K562 (cell line): ENCODE results near the gene CNNM3. TPM values are rescaled to one million over a fixed set of nuclear protein-coding genes. Genes with fewer than 3 reads are reported as not detected.

Source experiments
- ATAC-seq: fragments of 200-7000 bp; cut with Tn5 transposase; 3 replicates; pipeline ENCODE4 v1.9.1; 2020; ENCODE audit warnings: moderate library complexity
- BruUV-seq: library from RNA; stranded (reverse); fragments of 400-500 nt; replicated peaks from 2 replicates; lab custom pipeline; 2021; lab: Mats Ljungman, UMichigan
- CTCF ChIA-PET: fragments of 300-600 bp; formaldehyde crosslinking; extraction: SDS; loops from one replicate; lab custom pipeline; 2021; ENCODE audit warnings: low intra/inter-chr PET ratio; lab: Yijun Ruan, JAX
- POLR2A ChIA-PET: fragments of 300-600, 350-650 bp; sonication (Branson Sonifier 250); formaldehyde crosslinking; extraction: SDS; loops from one replicate; lab custom pipeline; 2021; ENCODE audit warnings: antibody characterized with exemption, inconsistent platforms; lab: Yijun Ruan, JAX
- DNase-seq, 4 experiments: peaks; one replicate each; pipeline versions ENCODE4 v3.0.0 to v3.0.0-alpha.2; 2011 to 2018; ENCODE audit warnings: low spot score in 3 of 4, mixed read lengths in 3 of 4; ENCODE audit errors: extremely low read depth in 1 of 4
- FAIRE-seq: peaks from 2 replicates; lab custom pipeline; 2011; peaks lifted over from hg19 to GRCh38; lab: Jason Lieb, UNC
- H2AFZ ChIP-seq: 2 replicates; pipeline ENCODE4 v1.6.0; 2011; ENCODE audit warnings: low read depth, low read length, control low read depth, inconsistent platforms
- H3K27ac ChIP-seq: fragments of 200-600 bp; 3 replicates; pipeline ENCODE4 v1.8.0; 2011; ENCODE audit warnings: low read depth, mild to moderate bottlenecking, control low read depth, inconsistent platforms, low read length, moderate library complexity, mixed read lengths; ENCODE audit errors: extremely low read depth
- H3K27me3 ChIP-seq, 2 experiments: fragments of 300-600 bp in 1 of 2; 2 replicates in 1 of 2; 3 replicates in 1 of 2; pipeline versions ENCODE4 v1.6.0 to v1.8.0; 2011; ENCODE audit warnings: inconsistent platforms in 2 of 2, low read length in 2 of 2, mild to moderate bottlenecking in 1 of 2, mixed read lengths in 1 of 2, moderate library complexity in 1 of 2; ENCODE audit not compliant: control insufficient read depth in 2 of 2, insufficient read depth in 2 of 2
- H3K36me3 ChIP-seq: fragments of 300-600 bp; 3 replicates; pipeline ENCODE4 v1.8.0; 2011; ENCODE audit warnings: mild to moderate bottlenecking, low read length, inconsistent platforms; ENCODE audit not compliant: control insufficient read depth, insufficient read depth
- H3K4me1 ChIP-seq, 2 experiments: fragments of 200-600 bp in 1 of 2; replicated peaks in 1 of 2; 2 replicates in 1 of 2; 3 replicates in 1 of 2; pipeline versions ENCODE4 v1.5.1 to v1.8.0; 2011; ENCODE audit warnings: inconsistent platforms in 2 of 2, low read length in 2 of 2, mild to moderate bottlenecking in 1 of 2, mixed read lengths in 1 of 2, moderate library complexity in 1 of 2; ENCODE audit not compliant: control insufficient read depth in 2 of 2, insufficient read depth in 2 of 2
- H3K4me2 ChIP-seq: 2 replicates; pipeline ENCODE4 v1.6.1; 2011; ENCODE audit warnings: low read length, control low read depth, inconsistent platforms, mixed read lengths; ENCODE audit not compliant: insufficient read depth
- H3K4me3 ChIP-seq: fragments of 200-600 bp; sonication (generic), shearing (Covaris generic); 2 replicates; pipeline ENCODE4 v1.5.1; 2016; ENCODE audit warnings: control low read depth, inconsistent platforms
- H3K79me2 ChIP-seq: fragments of 200-600 bp; 3 replicates; pipeline ENCODE4 v1.8.0; 2011; ENCODE audit warnings: low read length, inconsistent platforms; ENCODE audit not compliant: control insufficient read depth, insufficient read depth
- H3K9ac ChIP-seq, 2 experiments: 2 replicates each; pipeline versions ENCODE4 v1.6.0 to v1.6.1; 2011; ENCODE audit warnings: low read depth in 2 of 2, low read length in 2 of 2, control low read depth in 1 of 2, inconsistent platforms in 1 of 2, mild to moderate bottlenecking in 1 of 2, mixed read lengths in 1 of 2; ENCODE audit not compliant: insufficient read depth in 1 of 2
- H3K9me1 ChIP-seq: one replicate; pipeline ENCODE4 v1.6.0; 2011; ENCODE audit warnings: inconsistent platforms, mild to moderate bottlenecking, low read length, moderate library complexity; ENCODE audit not compliant: control insufficient read depth, insufficient read depth
- H3K9me3 ChIP-seq: replicated peaks from 2 replicates; pipeline ENCODE4 v1.5.1; 2011; ENCODE audit warnings: low read depth, low read length, inconsistent platforms; ENCODE audit not compliant: control insufficient read depth, insufficient read depth
- H4K20me1 ChIP-seq: replicated peaks from 2 replicates; pipeline ENCODE4 v1.6.1; 2011; ENCODE audit warnings: low read length, inconsistent platforms, mixed read lengths; ENCODE audit not compliant: control insufficient read depth, insufficient read depth
- CBFA2T2 ChIP-seq: fragments of 450-650 bp; conservative IDR thresholded peaks from 2 replicates; pipeline ENCODE4 v1.6.1; 2017; ENCODE audit warnings: mild to moderate bottlenecking
- CBFA2T3 ChIP-seq: fragments of 450-650 bp; IDR thresholded peaks from 2 replicates; pipeline ENCODE4 v1.6.1; 2017
- EGR1 ChIP-seq: fragments of 450-650 bp; conservative IDR thresholded peaks from 2 replicates; pipeline ENCODE4 v1.6.1; 2017; ENCODE audit warnings: mild to moderate bottlenecking
- KDM5B ChIP-seq: fragments of 200-600 bp; sonication (generic); IDR thresholded peaks from 2 replicates; pipeline ENCODE4 v1.6.1; 2012; ENCODE audit warnings: low read depth, mild to moderate bottlenecking, moderate library complexity, low read length, control low read depth, inconsistent platforms; ENCODE audit not compliant: insufficient replicate concordance
- POLR2AphosphoS5 ChIP-seq: IDR thresholded peaks from 2 replicates; pipeline ENCODE4 v1.6.1; 2011; ENCODE audit warnings: mild to moderate bottlenecking, low read depth, low read length, moderate library complexity; ENCODE audit not compliant: control insufficient read depth, insufficient read depth
- POLR2G ChIP-seq: fragments of 200-400 bp; formaldehyde crosslinking; IDR thresholded peaks from 2 replicates; pipeline ENCODE4 v1.6.1; 2017; ENCODE audit warnings: low read depth, mild to moderate bottlenecking, antibody characterized with exemption, low read length, moderate library complexity
- TCF7L2 ChIP-seq: fragments of 150-350 bp; IDR thresholded peaks from 2 replicates; pipeline ENCODE4 v1.6.1; 2016; ENCODE audit warnings: low read depth, mild to moderate bottlenecking, low read length, moderate library complexity
- ZNF12 ChIP-seq: sonication (generic); formaldehyde crosslinking; IDR thresholded peaks from 2 replicates; pipeline ENCODE4 v1.4.0; 2020; ENCODE audit warnings: mild to moderate bottlenecking, missing genetic modification reagents
- WGBS: fragments of 100-300 bp; shearing (Covaris generic); methylation state at CpG from one replicate; pipeline ENCODE4 v1.1.6; 2016; ENCODE audit warnings: low coverage, mixed read lengths; ENCODE audit not compliant: insufficient coverage; ENCODE audit errors: missing lambda C conversion rate; 5-methylcytosine and 5-hydroxymethylcytosine counted together
- in situ Hi-C: fragments of 300-500 bp; cut with MboI; formaldehyde crosslinking; loops from 4 replicates; pipeline ENCODE4 v1.15.0; 2018; ENCODE audit warnings: inconsistent platforms, mixed read lengths
- intact Hi-C: fragments of 100-400 bp; cut with micrococcal nuclease; formaldehyde crosslinking; loops from 2 replicates; pipeline ENCODE4 v1.14.2; 2022
- polyA plus RNA-seq, 8 experiments: library from polyadenylated mRNA; depleted of rRNA in 4 of 8; stranded (reverse) in 5 of 8; unstranded in 3 of 8; fragments of >200 nt; fragmentation: Nextera tagmentation in 2 of 8; fragmentation: Illumina TruSeq in 1 of 8; extraction: Ambion mirVana in 2 of 8; extraction: Trizol in 1 of 8; gene quantifications; 2 replicates each; pipeline versions ENCODE4 v1.2.1 to v1.2.3, GENCODE V29; 2011 to 2014; ENCODE audit warnings: inconsistent platforms in 1 of 8, missing spikeins in 1 of 8
- total RNA-seq, 7 experiments: library from RNA; depleted of rRNA in 6 of 7; stranded (reverse); fragments of >200 nt in 6 of 7; fragmentation: Illumina TruSeq in 2 of 7; extraction: Trizol in 2 of 7; gene quantifications; 2 replicates each; pipeline versions ENCODE4 v1.2.1 to v1.2.3, GENCODE V29; 2011 to 2021; ENCODE audit warnings: low replicate concordance in 1 of 7
- TF ChIP-seq, protein P1 (sequence below): sonication (generic); formaldehyde crosslinking; IDR thresholded peaks from 2 replicates; pipeline ENCODE4 v1.8.1; 2023; ENCODE audit warnings: mild to moderate bottlenecking, missing genetic modification reagents

The CNNM3 gene
- total and polyA plus RNA-seq, 9 of the 15 experiments (the other 6 are each of a cell fraction or from before 2014, with no cell fraction given) = 1.4 to 16.9 (median 6.5) TPM

GRCh38 chr2:96837575-96837974 is 21.5 kb downstream of the CNNM3 start:
- peak; percentile 77 for FAIRE-seq
- in situ Hi-C loops = no loop called here
- intact Hi-C loops = no loop called here

More at GRCh38 chr2:96837575-96837974, 21.5 kb downstream of the CNNM3 start:
- Histone ChIP-seq H3K27me3 (no peaks in the 10 kb centered on the region), H3K9me1 (peaks cover 3% of the 10 kb centered on the region), H3K4me3 (no peak overlapping the region), H3K27ac (no peak overlapping the region), H3K9ac (peak overlapping the region in 1 of 2 experiments; percentile 61; a peak in 2 of 4 replicates), H3K4me1 (peaks cover 8 to 31% of the 10 kb centered on the region in 2 experiments; a peak in 4 of 5 replicates), H3K9me3 (no peaks in the 10 kb centered on the region), H4K20me1 (no peaks in the 10 kb centered on the region), H2AFZ (no peak overlapping the region), H3K36me3 (peaks cover 61% of the 10 kb centered on the region; the same call in 2 of the 3 replicates), H3K4me2 (no peak overlapping the region), H3K79me2 (no peaks in the 10 kb centered on the region)
- peak; percentile 41 to 67 (median 63) for DNase-seq
- TF ChIP-seq, protein P1, sequence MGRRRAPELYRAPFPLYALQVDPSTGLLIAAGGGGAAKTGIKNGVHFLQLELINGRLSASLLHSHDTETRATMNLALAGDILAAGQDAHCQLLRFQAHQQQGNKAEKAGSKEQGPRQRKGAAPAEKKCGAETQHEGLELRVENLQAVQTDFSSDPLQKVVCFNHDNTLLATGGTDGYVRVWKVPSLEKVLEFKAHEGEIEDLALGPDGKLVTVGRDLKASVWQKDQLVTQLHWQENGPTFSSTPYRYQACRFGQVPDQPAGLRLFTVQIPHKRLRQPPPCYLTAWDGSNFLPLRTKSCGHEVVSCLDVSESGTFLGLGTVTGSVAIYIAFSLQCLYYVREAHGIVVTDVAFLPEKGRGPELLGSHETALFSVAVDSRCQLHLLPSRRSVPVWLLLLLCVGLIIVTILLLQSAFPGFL (CRISPR knock-in tag) = no peak
- TF ChIP-seq CBFA2T3 (peak; percentile 68), POLR2G (0 out of 2 replicates have a peak, but pooled peaks have one; percentile 23), KDM5B (no peak), TCF7L2 (no peak), POLR2AphosphoS5 (peak; percentile 13; the same call in 1 of the 2 replicates), EGR1 (peak; percentile 83), CBFA2T2 (peak; percentile 28), ZNF12 (CRISPR knock-in tag) (no peak)
- ChIA-PET CTCF (no interaction called here), POLR2A (interaction anchor here (0.5 to 1.2 kb wide), 5 partner anchors 18 to 110 kb away, joined by 3 to 5 read pairs (median 3); no protein-coding TSS in a partner anchor)
- BruUV-seq = no TSS peak
- ATAC-seq = peak; percentile 64
- WGBS = 45% methylated on average over 9 of the region's 9 CpGs
